ENCODE measurements around the gene DSP.
A peak's percentile ranks its signal among the peaks of the same experiment; 100 is the strongest.

The DSP gene

GRCh38 chr6:7540595-7540994 is 876 bp upstream of the DSP start:
- DNase-seq = peak; percentile 48

DNA sequence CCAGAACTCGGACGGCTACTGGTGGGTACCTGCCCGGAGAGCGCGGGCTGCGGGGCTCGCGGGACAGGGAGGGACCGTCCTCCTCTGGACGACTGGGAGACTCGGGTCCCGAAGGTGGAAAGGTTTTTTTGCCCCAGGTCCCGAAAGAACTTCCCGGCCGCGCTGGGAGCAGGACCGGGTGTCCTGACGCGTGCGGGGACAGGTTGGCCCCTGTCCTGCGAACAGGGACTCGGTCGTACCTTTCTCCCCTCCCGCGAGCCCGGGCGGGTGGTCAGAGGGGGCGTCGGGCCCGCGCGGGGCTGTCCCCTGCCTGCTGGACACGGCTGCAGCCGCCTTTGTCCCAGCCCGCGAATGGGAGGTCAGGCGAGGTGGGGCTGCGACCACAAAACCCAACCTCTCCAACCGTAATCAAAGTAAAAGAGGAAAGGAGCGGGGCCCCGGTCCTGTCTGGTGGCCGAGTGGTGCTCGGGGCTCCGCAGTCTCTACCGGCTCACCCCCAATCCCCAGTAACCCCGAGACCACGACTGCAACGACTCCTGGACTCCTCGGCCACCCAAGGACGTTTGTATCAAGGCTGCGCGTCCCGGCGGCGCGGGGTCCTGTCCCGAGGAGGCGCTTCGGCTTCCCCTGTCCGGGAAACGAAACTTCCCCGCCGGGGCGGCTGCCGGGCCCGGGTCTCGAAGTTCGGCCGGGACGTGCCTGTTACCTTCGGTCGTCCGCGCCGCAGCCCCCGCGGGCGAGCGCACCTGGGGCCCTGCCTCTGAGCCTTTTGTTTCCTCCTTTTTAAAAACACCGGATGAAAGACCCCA is 798 bp downstream of the DSP start:
- peak; percentile 86 for DNase-seq

- peak; percentile 57 for DNase-seq
Measured at GRCh38 chr6:7542874-7543624, 1.6 kb downstream of the DSP start.

DNA sequence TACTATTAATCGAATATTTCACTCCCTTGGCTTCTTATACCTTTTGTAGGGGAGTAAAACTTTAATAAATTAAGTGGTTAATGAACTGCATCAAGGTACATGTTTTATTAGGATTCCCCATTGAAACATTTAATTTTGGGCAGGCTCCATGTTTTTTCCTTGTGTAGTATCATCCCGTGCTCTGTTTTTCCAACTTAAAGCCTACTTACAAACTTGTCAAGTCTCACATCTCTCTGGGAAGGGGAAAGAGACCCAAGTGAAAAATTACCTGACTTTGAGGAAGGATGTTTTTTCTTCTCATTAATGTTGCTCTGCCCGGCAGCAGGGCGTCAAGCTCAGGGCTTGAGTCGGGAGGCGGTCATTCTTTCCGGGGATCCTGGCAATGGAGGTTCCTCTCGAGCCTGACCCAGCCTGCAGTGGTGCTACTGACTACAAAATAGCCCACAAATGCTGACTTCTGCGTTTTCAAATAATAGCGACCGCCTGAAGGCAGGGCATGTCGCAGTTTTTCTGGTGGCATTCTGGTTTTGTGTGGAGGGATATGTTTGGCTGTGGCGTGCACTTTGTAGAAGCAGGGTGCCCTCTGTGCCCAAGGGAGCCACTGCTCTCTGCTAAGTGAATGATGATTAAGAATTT is 2.4 kb downstream of the DSP start:
- DNase-seq = peak; percentile 55

DNA sequence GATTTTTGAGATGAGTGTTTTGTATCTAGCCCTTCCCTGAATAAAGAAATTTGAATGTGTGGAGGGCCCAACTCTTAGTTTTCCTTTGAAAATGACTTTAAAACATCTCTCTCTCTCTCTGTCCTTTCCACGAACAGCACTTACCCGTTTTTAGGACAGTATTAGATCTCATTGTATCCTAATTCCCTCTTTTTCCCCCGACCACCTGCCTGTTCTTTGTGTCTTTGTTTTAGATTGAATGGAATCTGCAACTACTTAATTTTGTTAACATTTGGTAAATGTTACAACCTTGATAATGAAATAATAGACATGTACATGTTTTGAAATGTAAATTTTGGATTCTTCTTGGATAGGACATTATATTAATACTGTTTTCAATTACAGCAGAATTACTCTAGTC is 3.1 kb downstream of the DSP start:
- no peak for DNase-seq

- DNase-seq = no peak
Measured at GRCh38 chr6:7545316-7546019, 4.0 kb downstream of the DSP start.

GRCh38 chr6:7546020-7546369 is 4.5 kb downstream of the DSP start:
- no peak for DNase-seq

DNA sequence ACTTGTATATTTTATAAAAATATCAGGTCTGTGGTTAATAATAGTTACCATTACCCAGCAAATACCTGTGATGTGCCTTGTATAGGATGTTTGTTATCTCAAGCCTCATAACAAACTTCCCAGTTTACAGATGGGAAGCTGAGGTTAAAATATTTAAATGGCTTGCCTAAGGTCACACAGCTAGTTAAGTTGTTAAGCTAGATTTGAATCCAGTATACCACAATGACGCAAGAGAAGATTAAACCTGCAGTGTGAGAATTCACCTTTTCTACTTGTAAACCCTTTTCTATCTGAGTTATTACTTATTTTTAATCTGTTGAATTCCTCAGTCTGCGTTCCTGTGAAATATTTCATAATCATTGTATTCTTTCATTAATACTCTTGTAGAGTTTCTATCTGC is 4.9 kb downstream of the DSP start:
- DNase-seq = no peak

- DNase-seq = no peak
Measured at GRCh38 chr6:7546896-7547295, 5.4 kb downstream of the DSP start.

- no peak for DNase-seq
Measured at GRCh38 chr6:7547315-7547714, 5.8 kb downstream of the DSP start.

DNA sequence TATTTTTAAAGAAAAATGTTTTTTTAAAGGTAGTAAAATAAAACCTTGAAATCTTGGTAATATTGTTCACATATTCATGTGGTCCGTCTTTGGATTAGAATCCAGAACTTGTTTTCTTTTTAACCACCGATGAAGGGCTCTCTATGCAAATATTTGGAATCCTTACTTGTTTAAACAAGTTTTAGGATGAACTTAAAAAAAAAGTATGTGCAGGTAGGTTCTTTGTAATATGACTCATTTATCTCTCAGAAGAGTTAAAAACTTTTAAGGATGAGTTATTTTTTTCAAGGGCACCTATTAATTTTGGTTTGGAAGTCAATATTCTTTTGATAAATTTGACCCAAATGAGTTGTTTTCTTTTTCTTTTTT is 8.9 kb downstream of the DSP start:
- no peak for DNase-seq

GRCh38 chr6:7554533-7555275 is 13.2 kb downstream of the DSP start:
- no peak for DNase-seq

GRCh38 chr6:7555671-7556070 is 14.2 kb downstream of the DSP start:
- DNase-seq = no peak

GRCh38 chr6:7556394-7557106 is 15.1 kb downstream of the DSP start:
- DNase-seq = no peak

DNA sequence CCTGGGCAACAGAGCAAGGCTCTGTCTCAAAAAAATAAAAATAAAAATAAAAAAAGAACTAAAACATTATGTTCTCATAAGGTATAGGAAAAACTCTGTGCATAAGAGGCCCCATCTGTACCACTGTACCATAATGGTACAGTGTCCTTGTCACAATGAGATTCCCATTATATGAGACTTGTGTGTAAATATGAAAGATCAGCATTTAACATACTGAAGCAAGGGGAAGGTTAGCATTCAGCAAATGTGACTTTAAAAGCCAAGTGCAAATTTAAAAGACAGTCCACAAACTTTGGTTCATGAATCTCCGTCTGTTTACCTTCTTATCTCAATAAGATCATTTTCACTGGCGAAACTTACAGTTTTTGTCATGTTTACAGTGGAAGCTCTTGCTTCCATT is 16.2 kb downstream of the DSP start:
- DNase-seq = no peak

- DNase-seq = no peak
Measured at GRCh38 chr6:7558781-7559180, 17.3 kb downstream of the DSP start.

- DNase-seq = no peak
Measured at GRCh38 chr6:7559196-7559595, 17.7 kb downstream of the DSP start.

- no peak for DNase-seq
Measured at GRCh38 chr6:7559651-7560385, 18.3 kb downstream of the DSP start.

GRCh38 chr6:7561153-7561964 is 19.9 kb downstream of the DSP start:
- DNase-seq = no peak

DNA sequence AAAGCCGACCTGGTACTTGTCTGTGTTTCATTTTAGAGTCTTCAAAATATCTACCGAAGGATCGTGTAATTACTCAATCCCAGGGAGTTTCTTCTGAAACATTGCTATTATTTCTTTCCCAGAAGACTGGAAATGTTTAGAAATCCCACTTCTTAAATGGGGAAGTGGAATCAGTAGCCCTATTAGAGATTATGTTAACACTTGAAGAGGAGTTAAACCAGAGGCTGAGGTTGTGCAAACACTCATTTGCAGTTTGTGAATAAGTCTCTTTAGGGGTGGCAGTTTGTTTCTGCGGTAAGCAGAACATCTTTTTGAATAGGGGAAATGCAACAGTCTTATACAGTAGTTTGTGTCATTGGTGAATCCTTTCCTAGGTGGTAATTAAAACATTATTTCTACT is 21.3 kb downstream of the DSP start:
- DNase-seq = no peak

Measured in retina (tissue), 1 donor.